Measurements from ENCODE around the gene NCEH1.
A peak's percentile ranks its signal among the peaks of the same experiment; 100 is the strongest.
"Not testable (repeated sequence)": the region's sequence is repeated elsewhere in the genome, so short reads cannot be mapped to it uniquely, and the experiment has no call there.

The NCEH1 gene

GRCh38 chr3:172705170-172705569 lies 5.7 kb downstream of the NCEH1 start:
- no peak for DNase-seq

GRCh38 chr3:172704001-172704400 lies 6.9 kb downstream of the NCEH1 start:
- no peak for DNase-seq

- DNase-seq = not testable (repeated sequence)
Observed at GRCh38 chr3:172702731-172703130, 8.1 kb downstream of the NCEH1 start.

- DNase-seq = no peak
Observed at GRCh38 chr3:172702256-172702655, 8.6 kb downstream of the NCEH1 start.

GRCh38 chr3:172701751-172702150 lies 9.1 kb downstream of the NCEH1 start:
- no peak for DNase-seq

DNA sequence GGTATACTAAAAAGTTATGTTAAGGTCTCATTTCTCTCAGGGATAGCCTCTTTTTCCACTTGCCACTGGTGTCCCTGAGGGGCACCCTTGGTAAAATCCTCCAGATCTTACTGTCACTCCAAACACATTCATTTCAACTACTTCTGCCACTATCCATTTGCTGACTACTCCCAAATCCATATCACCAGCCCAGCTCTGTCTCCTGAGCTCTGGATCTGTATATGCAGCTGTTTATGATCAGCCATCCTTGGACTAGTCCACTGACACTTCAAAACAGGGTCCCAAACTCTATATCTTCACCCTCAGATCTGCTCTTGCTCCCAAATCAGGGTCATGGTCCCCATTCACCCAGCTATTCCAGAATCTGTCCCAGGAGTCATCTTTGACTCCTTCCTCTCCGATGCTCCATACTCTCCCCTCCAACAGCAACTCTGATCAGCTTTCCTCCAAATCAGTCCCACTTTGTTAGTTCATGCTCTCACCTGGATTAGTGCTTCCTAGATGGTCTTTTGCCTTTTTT lies 9.9 kb downstream of the NCEH1 start:
- DNase-seq = no peak

- DNase-seq = no peak
Observed at GRCh38 chr3:172700256-172700655, 10.6 kb downstream of the NCEH1 start.

- DNase-seq = no peak
Observed at GRCh38 chr3:172699031-172699430, 11.8 kb downstream of the NCEH1 start.

DNA sequence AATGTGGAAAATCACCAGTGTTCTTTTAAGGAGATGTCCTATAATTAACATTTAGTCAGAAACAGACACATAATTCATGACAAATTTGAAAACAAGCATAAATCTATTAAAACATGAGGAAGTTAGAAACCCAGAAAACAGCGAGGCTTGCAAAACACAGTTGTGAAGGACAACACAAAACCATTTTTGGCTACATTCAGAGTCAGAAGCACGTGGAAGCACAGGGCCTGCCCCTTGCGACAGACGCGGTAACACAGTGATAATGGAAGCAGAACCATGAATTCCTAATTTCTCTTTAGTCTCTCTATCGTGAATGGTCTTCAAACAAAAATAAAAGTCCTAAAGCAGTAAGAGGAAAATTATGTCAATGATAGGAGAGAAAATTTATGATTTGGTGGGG lies 12.2 kb downstream of the NCEH1 start:
- DNase-seq = peak; percentile 50

DNA sequence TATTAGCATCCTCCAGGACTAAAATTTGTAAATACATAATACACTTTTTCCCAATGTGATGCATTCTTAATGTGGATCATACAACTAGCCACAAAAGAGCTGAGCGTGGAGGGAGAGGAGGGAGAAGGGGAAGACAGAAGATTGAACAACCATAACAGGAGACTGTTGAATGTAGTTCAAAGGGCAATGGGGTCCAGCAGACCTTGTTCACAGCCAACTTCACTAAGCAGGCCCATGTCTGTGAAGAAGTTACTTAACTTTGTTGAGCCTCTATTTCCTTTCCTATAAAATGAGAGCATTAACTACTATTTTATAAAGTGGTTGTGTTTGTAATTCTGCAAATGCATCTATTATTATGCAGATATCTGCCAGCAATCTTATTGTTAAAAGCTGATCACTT lies 13.3 kb downstream of the NCEH1 start:
- no peak for DNase-seq

GRCh38 chr3:172696357-172696756 lies 14.5 kb downstream of the NCEH1 start:
- DNase-seq = no peak

DNA sequence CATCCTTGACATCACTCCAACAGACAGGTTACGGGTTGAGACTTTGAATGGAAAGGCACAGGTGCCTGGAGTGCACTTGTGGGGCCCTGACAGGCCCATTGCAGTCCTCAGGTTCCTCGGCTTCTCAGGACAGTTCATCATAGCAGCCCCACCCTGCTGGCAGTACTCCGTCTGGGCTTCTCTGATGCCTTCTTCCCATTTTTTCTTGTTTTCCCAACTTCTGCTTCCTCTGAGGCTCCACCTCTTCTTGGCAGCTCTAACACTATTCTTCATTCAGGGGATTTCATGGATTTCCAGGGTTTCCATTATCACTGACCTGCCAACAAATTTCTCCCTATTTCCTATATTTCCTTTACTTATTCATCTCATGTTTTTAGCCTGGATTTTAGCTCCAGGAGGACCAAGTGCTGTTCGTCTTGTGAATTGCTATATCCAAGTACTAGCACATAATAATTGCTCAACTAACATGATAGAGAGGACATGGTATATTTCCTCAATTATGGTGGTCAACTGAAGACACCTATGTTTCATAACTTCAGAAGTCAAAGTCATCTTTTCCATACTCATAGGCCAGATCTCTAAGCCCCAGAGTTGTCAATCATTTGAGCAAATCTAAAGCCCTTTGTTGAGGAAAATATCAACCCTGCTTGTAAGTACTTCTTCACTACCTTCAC lies 16.2 kb downstream of the NCEH1 start:
- DNase-seq = no peak

- no peak for DNase-seq
Observed at GRCh38 chr3:172692751-172693338, 18.0 kb downstream of the NCEH1 start.

DNA sequence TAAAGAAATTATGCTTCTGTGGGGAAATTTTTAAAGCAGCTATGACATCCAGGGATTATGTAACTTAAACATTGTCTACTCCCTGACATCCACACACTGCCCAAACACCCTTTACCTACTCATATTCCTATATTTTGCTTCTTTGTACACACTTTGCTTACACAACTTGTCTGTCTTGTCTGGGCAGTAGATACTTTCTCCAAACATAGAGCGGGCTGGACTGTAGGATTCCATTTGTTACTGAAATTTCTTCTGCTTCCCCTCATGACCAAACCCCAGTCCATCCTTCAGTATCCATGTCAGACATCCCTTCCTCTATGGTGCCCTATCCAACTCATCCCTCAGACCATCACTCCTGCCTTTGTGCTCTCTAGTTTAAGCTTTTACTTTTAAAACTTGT lies 19.9 kb downstream of the NCEH1 start:
- DNase-seq = no peak

DNA sequence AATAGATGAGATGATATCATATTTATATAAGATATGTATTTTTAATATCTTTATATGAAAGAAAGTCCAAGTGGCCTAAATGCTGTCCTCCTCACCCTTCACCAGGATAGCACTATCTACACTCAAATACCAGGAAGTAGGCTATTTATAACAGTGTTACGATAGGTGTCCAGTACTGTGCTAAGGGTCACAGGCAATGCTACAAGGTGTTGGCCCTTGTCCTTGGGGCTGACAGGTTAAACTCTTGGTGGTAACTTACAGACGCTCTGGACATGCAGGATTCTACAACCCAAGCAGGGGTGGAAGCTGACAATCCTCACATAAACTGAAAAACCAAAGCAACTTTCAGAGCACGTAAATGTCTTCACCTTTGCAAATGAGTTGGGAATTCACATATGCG lies 22.3 kb downstream of the NCEH1 start:
- DNase-seq = no peak

DNA sequence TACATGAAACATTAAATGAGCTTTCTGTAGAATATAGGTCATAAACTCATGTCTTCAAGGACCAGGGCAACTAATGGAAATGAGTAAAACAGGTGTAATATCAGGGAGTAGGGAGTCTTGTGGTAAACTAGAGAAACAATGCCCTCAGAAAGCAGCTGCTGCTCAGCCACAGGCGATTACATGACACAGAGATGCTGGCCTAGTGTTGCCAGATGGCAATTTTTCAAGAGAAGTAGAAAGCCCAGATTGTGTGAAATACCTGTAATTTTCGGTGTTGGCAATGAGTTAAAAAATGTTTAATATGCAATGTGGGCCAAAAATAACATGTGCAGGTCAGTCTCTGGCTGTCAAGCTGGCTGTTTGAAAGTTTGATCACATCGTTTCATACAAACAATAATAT lies 23.4 kb downstream of the NCEH1 start:
- DNase-seq = no peak

DNA sequence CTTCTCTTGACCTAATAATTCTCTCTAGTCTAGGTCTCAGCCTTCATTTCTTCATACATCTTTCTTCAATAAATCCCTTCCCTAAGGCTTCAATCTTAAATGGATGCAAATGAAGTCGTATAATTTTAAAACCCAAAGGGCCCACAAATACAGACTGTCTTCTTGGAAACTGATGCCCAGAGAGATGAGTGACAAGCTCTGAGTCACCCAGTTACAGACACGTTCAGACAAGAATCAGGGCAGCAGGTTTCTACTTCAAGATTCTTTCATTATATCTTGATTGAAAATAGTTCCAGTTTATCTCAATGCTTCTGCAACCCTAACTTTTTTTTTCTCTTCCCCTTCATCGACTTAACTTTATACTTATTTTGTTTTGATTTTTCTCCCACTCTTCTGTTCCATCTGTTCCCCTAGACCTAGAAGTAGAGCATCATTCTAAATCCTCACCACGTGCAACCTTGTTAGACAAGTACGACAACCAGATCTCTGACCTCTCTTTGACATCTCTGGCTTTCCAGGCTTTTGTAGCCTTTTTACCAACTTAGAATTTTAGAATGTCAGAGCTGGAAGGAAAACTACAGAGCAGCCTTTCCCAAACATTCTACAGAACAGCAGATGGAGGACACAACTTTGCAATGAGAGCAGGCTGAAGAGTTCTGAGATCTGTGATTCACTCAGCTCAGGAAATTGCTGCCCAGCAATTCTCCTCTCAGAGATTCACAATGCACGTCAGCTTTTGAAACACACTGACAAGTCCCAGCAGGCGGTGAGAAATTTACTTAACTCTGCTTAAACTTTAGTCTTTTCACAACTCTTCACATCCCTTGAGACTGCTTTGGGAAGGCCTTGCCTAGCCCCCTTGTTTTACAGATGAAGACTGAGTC lies 25.3 kb downstream of the NCEH1 start:
- no peak for DNase-seq

DNA sequence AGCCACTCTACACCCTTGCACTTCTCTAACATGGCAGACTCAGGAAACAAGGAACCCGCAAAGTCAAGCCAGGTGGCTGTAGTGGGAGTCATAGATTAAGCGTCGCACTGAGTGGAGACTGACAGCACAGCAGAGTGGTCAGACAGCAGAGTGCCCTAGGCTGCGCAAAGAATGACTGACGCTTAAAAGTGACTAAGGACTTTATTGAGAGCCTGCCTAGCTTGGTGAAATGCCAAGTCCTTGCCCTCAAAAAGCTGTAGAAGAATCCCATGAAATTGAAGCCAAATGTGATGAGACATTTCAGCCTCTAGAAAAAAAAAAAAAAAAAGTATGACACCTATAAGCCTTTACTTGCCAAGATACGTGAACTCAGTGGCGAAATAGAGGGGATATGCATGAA lies 30.2 kb downstream of the NCEH1 start:
- no peak for DNase-seq

- no peak for DNase-seq
Observed at GRCh38 chr3:172679599-172679998, 31.3 kb downstream of the NCEH1 start.

GRCh38 chr3:172678068-172678467 lies 32.8 kb downstream of the NCEH1 start:
- no peak for DNase-seq

DNA sequence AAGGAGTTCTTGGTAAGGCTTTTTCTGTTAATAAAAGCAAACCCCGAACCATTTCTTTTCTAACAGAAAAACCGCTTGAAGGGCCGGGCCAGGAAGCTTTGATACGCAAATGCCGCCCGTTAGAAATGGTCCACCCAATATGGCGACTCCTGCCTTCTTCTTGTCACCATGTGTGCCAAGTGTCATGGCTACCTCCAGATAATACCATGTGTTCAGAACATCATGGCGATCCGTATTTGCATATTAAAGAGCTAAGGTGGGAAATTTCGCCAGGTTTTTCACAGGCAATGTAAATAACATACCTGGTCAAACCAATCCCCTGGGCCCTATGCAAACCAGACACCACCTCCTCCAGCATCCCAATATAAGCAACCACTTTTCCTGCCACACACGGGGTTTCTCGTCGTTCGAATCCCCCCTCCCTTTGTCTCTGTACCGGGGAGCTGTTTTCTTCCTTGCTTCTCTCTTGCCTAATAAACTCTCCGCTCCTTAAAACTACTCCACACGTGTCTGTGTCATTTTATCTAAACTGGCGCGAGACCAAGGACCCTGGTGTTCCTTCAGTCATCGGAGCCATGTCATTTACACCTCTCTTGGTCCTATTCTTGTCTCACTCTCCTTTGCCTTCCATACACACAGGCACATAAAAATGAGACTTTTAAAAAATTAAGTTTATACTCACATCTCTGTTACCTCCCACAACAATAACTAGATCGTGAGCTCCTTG lies 34.5 kb downstream of the NCEH1 start:
- DNase-seq = no peak

GRCh38 chr3:172675441-172676193 lies 35.2 kb downstream of the NCEH1 start:
- DNase-seq = peak; percentile 18
